SW480 (cell line): ENCODE results near the gene CHRDL2.

Experiments used
- DNase-seq: peaks from one replicate; pipeline ENCODE4 v3.0.0-alpha.2; 2016; ENCODE audit warnings: low spot score

CHRDL2 gene

DNA sequence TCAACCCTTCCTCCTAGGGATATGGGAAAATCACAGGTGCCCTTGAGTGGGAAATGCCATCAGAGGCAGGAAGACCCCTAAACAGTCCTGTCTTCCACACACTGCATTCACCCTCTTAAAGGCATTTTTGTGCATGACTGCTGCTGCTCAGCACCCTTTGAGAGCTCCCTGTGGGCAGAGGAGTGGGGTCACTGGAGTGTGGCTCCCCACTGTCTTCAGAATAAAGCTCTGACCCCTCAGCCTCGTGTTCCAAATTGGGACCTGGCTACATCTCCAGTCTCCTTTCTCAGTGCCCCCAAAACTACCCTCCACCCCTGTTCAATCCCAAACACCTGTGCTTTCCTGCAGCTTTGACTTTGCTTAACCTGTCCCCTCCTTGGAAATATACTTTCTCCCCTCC, 46.6 kb downstream of the CHRDL2 start:
- no peak for DNase-seq

DNA sequence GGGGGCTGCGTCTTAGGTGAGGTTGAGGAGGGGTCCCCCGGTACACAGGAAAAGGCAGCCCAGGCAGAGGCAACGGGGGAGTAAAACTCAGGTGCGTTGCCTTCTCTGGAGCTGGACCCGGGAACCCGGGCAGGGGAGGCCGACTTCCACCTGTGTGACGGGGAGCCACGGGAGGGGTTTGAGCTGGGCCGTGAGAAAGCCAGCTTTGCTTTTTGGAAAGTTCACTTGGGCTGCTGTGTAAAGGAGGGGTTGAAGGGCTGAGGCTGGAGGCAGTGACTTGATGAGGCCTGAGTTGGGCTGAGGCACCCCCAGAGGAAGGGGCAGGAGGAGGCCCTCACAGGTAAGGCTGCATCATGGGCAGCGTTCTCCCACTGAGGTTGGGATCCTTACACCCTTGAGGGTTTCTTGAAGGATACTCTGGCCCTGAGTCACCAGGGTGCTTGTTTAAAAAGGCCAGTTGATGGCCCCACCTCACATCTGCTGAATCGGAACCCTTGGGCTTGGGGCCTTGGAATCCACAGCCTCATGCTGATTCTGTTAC, 47.2 kb downstream of the CHRDL2 start:
- DNase-seq = no peak

DNA sequence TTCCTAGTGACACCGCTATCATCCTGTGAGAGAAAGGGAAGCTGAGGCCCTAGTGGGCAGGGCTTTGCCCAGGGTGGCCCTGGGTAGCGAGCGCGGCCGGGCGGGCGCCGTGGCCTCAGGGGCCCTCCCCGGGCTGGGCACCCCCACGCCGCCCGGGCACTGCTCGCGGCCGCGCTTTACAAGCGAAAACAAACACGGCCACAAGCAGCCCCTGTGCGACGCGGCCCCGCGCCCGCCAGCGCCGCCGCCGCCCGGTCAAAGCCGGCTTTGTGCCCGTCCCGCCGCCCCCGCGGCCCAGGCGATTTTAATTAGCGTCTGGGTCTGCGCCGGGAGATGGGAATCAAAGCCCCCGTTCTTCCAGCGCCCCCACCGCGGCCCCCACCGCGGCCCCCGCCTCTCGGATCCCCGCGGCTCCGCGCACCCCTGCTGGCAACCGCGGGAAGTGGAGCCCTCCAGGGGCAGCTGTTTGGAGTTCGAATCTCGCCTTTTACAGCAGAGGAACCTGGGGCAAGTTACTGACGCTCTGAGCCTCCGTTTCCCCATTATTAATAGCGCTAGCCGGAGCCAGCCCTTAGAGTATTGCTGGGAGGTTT, 47.9 kb downstream of the CHRDL2 start:
- DNase-seq = no peak

DNA sequence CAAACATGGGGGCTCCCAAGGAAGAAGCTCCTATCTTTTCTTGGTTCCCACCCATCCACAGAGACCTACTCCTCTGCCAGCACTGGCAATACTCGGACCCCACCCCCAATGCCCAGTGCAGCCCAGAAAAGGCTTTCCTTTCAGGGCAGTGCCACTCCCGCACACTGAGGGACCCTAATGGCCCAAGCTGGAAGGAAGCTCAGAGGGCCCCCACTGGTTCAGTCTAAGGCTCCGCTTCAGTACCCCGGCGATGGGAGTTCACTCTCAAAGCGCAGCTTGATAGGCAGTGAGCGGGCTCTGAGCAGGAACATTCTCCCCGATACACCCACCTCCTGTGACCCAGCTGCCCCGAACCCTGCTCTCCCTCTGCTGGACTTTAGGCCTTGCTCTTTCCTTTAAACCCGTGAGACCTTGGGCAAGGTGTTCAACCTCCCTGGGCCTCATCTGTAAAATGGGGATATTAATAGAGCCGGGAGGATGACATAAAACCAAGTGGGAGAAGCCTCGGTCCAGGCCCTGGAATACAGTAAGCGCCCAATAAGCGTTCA, 48.4 kb downstream of the CHRDL2 start:
- no peak for DNase-seq

DNA sequence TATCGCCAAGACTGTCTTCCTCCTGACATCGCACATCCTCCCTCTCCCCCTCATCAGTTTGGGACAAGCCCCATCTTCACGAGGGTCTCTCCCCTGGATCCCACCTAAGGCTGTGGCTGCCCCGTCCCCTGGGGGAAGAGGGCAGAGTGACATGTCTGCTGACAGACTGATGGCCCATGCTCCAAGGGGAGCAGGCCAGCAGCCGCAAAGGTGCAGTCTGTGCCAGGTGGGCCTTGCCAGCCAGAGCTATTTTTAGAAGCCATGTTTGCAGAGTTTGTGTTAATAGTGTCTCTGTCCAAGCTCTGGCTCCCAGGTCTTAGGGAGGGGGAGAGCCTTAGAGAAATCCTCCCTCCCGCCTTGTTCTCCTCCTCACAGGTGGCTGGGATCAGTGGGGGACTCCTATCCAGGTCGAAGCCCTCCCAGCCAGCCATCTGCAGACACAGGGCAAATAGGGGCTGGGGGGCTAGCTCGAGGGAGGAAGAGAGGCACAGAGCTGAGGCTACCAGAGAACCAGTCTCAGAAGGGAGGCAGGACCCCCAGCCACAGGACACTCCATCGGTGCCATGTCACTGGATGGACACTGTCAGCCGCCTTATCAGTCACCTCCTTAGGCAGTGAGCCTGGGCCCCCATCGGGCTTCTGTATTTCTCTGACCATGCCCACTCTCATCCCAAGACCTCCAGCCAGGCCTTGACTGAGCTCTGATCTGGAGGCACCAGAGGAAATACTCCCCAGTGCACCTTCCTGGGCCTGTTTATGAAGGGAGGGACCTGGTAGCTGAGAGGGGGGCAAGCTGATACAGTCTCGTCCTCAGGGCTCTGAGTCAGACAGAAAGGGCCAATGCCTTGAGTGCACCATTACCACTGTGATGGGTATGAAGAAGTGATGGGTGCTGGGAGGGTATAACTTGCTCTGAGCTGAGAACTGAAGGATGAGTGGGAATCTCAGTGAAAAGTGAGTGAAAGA, 49.3 kb downstream of the CHRDL2 start:
- DNase-seq = no peak

DNA sequence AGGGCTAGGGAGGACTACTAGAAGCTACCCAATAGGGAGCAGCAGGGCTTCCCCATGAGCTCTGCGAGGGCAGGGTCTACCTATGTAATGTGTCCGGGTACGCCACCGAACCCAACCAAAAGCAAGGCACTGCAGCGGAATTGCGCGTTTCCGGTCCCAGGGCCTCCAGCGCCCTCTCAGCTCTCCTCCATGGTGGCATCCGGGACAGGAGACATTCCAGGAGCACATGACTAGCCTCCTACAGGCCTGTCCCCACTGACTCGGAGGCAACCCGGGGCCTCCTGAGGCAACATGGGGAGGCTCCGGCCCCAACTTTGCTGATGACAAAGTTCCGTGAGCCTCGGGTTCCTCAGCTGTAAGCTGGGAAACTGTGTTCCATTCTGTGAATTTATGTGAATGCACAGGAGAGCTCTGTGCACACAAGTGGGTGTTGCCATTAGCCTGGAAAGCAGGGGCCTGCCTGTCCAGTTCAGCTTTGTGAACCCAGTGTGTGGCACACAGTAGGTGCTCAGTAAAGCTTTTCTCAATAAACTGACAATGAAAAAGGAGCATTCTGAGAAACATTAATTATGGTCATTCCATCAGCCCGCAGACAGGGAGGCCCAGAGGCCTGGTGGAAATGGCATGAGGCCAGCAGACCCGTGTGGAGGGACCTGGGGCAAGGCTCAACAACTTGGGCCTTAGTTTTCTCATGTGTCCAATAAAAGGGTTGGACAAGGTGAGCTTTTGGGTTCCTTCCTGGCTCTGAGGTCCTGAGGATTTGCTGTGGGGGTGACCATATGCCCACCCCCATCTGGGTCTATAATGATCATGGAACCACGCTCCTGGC, 50.3 kb downstream of the CHRDL2 start:
- DNase-seq = no peak

DNA sequence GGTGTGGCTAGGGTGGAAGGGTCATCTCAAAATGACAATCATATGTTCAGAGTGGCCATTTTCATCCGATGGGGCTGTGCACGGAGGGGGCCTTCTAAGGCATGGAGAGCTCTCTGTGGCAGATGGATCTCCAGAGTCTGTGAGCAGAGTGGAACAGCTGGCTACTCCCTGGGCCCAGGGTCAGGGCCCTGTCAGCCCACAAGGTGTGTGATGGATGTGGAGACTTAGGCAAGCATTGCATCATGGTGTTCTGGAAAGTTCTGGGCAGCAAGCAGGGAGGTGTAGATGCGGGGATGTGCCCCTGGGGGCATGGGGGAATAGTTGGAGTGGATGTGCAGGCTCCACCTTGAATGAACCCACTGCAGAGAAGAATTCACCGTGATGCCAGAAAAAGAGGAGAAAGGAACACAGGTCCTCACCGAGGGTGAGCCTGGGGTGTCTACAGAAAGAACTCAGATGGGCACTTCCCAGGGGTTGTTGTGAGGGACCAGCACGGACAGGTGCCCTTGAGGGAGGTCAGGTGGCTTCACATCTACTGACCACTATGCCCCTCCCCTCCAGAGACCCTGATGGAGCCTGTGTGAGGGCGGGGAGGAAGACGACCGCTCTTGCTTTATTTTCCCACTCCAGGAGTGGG, 51.1 kb downstream of the CHRDL2 start:
- no peak for DNase-seq

DNA sequence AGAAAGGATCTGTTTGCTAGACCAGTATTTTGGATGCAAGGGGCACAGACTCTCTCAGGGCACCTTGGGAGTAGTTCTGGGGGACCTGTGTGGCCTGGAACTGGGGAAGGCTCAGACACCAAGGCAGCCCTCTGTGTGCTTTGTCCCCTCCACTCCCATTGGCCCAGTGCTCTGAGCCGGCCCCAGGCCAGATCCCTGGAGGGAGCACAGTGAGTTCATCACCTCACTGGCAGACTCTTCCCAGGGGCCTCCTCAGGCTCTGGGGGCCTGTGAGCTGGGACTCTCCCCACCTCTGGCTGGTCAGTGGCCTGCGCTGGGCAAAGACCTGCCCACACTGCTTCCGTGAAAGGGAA, 51.7 kb downstream of the CHRDL2 start:
- DNase-seq = no peak

DNA sequence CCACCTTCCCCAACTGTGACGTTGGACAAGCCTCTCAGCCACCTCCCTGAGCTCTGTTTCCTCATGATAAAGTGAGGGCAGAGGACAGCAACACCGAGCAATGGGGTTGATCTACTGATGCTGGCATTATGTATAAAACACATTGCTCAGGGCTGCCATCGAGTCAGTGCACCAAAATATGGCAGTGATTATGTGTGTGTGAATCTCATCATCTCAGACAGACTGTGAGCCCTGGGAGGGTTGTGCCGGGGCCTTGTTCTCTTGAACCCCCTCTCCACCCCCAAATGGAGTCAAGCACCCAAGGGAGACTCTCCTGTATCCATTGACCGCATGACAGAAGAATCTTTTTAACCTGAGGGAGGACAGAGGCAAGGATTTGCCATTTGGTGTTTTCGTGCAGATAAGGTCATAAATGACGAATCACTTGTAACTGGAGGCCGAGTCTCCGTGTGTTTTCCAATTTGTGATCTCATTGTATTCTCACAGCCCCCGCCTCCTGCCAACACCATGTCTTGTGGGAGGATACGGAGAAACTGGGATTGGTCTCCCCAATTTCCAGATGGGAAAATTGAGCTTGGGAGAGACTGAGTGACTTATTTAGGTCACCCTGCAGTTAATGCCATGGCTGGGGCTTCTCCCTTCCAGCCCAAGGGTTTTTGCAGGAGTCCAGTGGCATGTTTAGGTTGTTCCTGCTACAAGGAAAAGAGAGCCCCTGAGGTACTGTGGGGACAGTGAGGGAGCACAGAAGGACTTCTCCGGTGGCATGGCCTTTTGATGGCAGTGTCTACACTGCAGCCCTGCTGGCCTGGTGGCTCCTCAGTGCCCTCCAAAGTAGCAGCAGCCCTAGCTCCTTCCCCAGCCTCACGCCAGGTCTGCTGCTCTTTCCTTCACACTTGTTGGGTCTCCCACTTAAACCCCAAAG, 52.4 kb downstream of the CHRDL2 start:
- DNase-seq = no peak

DNA sequence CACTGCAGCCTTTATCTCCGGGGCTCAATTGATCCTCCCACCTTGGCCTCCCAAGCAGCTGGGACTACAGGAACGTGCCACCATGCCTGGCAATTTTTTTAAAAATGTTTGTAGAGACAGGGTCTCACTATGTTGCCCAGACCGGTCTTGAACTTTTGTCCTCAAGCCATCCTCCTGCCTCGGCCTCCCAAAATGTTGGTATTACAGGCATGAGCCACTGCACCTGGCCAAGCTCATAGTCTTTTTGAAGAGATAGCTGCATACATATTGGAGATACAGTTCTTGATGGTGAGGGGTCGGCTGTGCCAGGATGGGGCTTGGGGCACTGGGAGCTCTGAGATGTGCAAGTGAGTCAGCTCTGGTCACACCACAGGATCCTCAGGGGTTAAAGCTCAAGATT, 53.2 kb downstream of the CHRDL2 start:
- no peak for DNase-seq

DNA sequence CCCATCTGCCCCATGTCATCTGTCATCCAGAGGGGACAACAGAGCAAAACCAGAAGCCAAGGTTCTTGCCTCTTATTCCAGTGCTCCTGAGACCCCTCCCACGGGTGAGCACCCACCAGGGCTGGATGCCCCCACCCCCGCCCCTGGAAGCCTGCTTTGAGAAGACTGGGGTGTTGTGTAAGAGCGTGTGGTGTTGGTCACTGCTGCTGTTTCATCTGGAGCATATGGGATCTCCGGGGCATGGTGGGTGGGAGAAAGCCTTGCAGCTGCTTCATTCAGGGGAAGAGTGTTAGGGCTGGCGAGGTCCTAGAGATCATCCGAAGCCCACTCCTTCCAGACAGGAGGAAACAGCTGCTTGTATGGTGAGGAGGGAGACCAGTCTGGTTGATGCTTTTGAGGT, 54.1 kb downstream of the CHRDL2 start:
- no peak for DNase-seq

DNA sequence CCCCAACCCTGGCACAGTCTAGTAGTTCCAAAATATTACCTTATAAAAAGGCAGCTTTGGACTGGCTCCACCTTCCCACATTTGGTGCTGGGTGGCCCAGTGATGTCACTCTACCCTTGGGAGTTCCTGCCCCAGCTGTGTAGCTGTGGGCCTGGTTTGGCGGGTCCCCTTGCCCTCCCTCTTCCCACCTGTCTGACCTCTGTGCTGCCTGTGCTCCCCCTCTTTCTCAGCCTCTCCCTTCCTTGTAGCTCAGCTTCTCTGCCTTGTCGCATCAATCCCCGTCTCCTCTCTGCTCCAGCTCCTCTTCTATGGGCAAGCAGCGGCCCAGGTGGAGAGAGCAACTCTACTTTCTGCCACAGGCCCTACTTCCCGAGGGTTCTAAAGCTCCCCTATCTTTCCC, 54.6 kb downstream of the CHRDL2 start:
- no peak for DNase-seq

DNA sequence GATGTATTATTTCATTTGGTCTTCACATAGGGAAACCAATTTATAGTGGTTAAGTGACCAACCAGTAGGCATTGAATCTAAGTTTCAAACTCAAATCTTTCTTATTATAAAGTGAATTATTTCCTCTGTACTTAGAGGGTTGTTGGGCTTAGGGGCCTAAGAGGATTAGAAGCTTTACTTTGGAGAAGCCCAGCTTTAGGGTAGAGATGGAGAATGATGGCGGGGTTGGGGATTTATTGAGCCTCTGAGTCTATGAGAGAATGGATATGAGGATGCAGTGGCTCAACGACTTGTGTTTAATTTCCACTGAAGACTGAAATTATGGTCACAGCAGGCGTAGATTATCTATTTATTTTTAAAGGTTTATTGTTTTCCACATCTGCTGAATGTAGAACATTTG, 55.5 kb downstream of the CHRDL2 start:
- no peak for DNase-seq

DNA sequence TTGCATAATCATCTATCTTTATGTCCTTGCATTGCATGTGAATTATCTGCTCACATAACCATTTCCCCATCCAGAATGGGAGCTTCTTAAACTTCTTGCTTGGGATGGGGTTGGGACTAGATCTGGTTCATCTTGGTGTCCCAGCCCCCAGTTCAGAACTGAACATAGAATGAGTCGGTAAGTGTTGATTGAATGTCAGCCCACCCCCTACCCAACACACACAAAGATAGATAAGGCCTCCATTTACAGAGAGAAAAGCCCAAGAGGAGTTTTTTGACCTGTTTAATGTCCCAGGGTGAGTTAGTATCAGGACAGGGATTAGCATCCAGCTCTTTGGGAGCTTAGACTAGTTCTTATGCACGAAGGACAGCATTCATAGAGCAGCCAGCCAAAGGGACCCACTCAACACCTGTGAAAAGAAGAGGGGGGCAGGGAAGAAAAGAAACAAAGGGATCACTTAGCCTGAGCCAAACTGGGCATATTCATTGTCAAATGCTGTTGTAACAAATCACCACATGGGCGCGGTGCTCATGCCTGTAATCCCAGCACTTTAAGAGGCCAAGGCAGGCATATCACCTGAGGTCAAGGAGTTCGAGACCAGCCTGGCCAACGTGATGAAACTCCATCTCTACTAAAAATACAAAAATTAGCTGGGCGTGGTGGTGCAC, 57.4 kb downstream of the CHRDL2 start:
- DNase-seq = no peak

DNA sequence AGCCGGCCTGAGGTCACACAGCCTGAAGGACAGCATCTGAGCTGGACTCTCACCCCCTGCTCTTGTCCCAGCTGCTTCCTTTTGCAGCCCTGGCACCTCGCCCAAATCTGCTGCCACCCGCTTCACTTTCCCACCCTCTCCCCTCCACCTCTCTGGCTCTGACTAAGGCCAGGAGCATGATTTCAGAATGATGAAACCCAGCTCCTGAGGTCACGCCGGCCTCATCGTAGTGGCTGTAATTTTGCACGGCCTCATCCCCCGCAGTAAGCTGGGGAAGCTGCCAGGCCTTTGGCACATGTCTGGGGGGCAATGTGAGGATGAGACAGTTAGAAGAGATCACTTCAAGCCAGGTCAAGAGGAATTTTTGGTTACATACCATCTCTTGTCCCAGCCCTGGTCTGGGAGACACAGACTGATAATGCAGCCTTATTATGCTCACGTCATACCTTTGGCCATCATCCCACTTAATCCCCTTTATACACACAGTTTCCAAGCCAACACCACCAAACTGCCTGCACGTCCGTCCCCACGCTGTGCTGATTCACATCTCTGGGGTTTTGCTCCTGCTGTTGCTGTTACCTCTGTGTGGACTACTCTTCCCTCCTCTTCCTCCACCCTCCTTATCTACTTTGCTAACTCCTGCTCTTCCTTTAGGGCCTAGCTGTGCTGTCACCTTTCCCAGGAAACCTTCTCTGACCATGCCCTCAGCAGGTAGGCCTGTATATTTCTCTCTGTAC, 58.1 kb downstream of the CHRDL2 start:
- peak; percentile 31 for DNase-seq

DNA sequence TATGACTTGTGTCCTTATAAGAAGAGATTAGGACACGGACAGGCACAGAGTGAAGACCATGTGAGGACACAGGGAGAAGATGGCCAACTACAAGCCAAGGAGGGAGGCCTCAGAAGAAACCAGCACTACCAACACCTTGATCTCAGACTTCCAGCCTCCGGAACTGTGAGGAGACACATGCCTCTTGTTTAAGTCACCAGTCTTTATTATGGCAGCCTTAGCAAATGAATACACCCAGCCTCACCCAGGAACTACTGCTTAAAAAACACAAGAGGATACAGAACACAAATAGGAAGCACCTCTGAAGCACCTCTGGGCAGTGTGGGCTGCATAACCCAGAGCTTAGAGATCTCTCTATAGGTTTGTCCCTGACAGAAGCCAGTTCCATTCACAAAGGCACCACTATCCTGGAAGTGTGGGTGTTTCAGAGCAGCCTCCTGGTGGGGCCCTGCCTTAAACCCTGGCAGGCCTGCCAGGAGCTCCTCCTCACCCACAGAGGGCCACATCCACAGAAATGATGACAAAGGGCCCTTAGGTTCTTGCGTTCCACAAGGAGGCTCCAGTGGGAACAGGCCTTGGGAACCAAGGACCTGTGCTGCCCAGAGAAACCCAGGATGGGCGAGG, 58.8 kb downstream of the CHRDL2 start:
- no peak for DNase-seq

DNA sequence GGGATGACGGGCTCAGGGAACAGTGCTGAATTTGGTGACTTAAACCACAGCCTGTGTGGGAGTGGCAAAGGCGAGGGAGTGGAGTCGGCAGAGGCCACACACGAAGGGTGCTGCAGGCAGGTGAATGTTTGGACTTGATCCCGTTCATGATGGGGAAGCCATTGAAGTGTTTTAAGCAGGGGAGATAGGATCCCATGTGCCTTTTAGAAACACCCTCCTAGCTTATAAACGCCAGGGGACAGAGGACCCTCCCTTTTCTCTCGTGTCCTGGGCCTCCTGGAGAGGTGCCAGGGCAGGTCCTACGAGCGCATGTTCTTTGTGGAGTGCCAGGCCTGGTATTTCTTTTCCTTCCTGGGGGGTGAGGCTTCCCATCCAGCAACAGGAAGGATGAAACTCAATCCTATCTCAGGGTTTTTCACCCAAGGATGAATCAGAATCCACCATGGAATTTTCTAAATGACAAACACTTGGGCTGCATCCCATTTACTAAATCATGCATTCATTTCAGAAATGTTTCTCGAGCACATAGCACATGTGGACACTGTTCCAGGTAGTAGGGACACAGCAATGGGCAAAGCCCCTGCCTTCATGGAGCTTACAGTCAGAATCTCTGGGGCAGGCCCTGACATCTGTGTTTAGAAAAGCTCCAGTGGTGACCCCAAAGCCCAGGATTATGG, 59.6 kb downstream of the CHRDL2 start:
- no peak for DNase-seq

DNA sequence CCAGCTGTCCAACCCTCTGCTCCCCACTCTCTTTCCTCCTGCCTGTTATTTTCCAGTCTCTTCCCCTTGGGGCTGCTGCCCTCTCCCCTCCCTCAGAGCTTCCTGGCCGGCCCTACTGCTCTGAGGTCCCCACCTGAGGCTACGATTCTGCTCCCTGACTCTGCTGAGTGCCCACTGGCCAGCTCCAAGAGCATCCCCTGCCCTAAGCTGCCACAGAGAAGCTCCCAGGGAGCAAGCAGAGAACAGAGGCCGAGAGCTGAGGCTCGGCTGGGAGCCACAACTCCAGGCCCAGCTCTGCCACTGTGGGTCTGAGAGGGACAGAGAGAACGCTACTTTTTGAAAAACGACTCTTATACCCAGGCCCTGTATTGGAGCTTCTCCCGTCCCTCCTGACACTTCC, 61.1 kb downstream of the CHRDL2 start:
- DNase-seq = no peak
